K562 (cell line): ENCODE data around the gene MEAF6. TPM values are rescaled to one million over a fixed set of nuclear protein-coding genes. Genes with fewer than 3 reads are reported as not detected.

Source experiments
- ATAC-seq: fragments of 200-7000 bp; cut with Tn5 transposase; 3 replicates; pipeline ENCODE4 v1.9.1; 2020; ENCODE audit warnings: moderate library complexity
- BruUV-seq: library from RNA; stranded (reverse); fragments of 400-500 nt; replicated peaks from 2 replicates; lab custom pipeline; 2021; lab: Mats Ljungman, UMichigan
- CTCF ChIA-PET: fragments of 300-600 bp; formaldehyde crosslinking; extraction: SDS; loops from one replicate; lab custom pipeline; 2021; ENCODE audit warnings: low intra/inter-chr PET ratio; lab: Yijun Ruan, JAX
- POLR2A ChIA-PET: fragments of 300-600, 350-650 bp; sonication (Branson Sonifier 250); formaldehyde crosslinking; extraction: SDS; loops from one replicate; lab custom pipeline; 2021; ENCODE audit warnings: antibody characterized with exemption, inconsistent platforms; lab: Yijun Ruan, JAX
- DNase-seq, 4 experiments: peaks; one replicate each; pipeline versions ENCODE4 v3.0.0 to v3.0.0-alpha.2; 2011 to 2018; ENCODE audit warnings: low spot score in 3 of 4, mixed read lengths in 3 of 4; ENCODE audit errors: extremely low read depth in 1 of 4
- FAIRE-seq: peaks from 2 replicates; lab custom pipeline; 2011; peaks lifted over from hg19 to GRCh38; lab: Jason Lieb, UNC
- H2AFZ ChIP-seq: 2 replicates; pipeline ENCODE4 v1.6.0; 2011; ENCODE audit warnings: low read depth, low read length, control low read depth, inconsistent platforms
- H3K27ac ChIP-seq: fragments of 200-600 bp; 3 replicates; pipeline ENCODE4 v1.8.0; 2011; ENCODE audit warnings: low read depth, mild to moderate bottlenecking, control low read depth, inconsistent platforms, low read length, moderate library complexity, mixed read lengths; ENCODE audit errors: extremely low read depth
- H3K27me3 ChIP-seq, 2 experiments: fragments of 300-600 bp in 1 of 2; 2 replicates in 1 of 2; 3 replicates in 1 of 2; pipeline versions ENCODE4 v1.6.0 to v1.8.0; 2011; ENCODE audit warnings: inconsistent platforms in 2 of 2, low read length in 2 of 2, mild to moderate bottlenecking in 1 of 2, mixed read lengths in 1 of 2, moderate library complexity in 1 of 2; ENCODE audit not compliant: control insufficient read depth in 2 of 2, insufficient read depth in 2 of 2
- H3K36me3 ChIP-seq: fragments of 300-600 bp; 3 replicates; pipeline ENCODE4 v1.8.0; 2011; ENCODE audit warnings: mild to moderate bottlenecking, low read length, inconsistent platforms; ENCODE audit not compliant: control insufficient read depth, insufficient read depth
- H3K4me1 ChIP-seq, 2 experiments: fragments of 200-600 bp in 1 of 2; replicated peaks in 1 of 2; 2 replicates in 1 of 2; 3 replicates in 1 of 2; pipeline versions ENCODE4 v1.5.1 to v1.8.0; 2011; ENCODE audit warnings: inconsistent platforms in 2 of 2, low read length in 2 of 2, mild to moderate bottlenecking in 1 of 2, mixed read lengths in 1 of 2, moderate library complexity in 1 of 2; ENCODE audit not compliant: control insufficient read depth in 2 of 2, insufficient read depth in 2 of 2
- H3K4me2 ChIP-seq: 2 replicates; pipeline ENCODE4 v1.6.1; 2011; ENCODE audit warnings: low read length, control low read depth, inconsistent platforms, mixed read lengths; ENCODE audit not compliant: insufficient read depth
- H3K4me3 ChIP-seq: fragments of 200-600 bp; sonication (generic), shearing (Covaris generic); 2 replicates; pipeline ENCODE4 v1.5.1; 2016; ENCODE audit warnings: control low read depth, inconsistent platforms
- H3K79me2 ChIP-seq: fragments of 200-600 bp; 3 replicates; pipeline ENCODE4 v1.8.0; 2011; ENCODE audit warnings: low read length, inconsistent platforms; ENCODE audit not compliant: control insufficient read depth, insufficient read depth
- H3K9ac ChIP-seq, 2 experiments: 2 replicates each; pipeline versions ENCODE4 v1.6.0 to v1.6.1; 2011; ENCODE audit warnings: low read depth in 2 of 2, low read length in 2 of 2, control low read depth in 1 of 2, inconsistent platforms in 1 of 2, mild to moderate bottlenecking in 1 of 2, mixed read lengths in 1 of 2; ENCODE audit not compliant: insufficient read depth in 1 of 2
- H3K9me1 ChIP-seq: one replicate; pipeline ENCODE4 v1.6.0; 2011; ENCODE audit warnings: inconsistent platforms, mild to moderate bottlenecking, low read length, moderate library complexity; ENCODE audit not compliant: control insufficient read depth, insufficient read depth
- H3K9me3 ChIP-seq: replicated peaks from 2 replicates; pipeline ENCODE4 v1.5.1; 2011; ENCODE audit warnings: low read depth, low read length, inconsistent platforms; ENCODE audit not compliant: control insufficient read depth, insufficient read depth
- H4K20me1 ChIP-seq: replicated peaks from 2 replicates; pipeline ENCODE4 v1.6.1; 2011; ENCODE audit warnings: low read length, inconsistent platforms, mixed read lengths; ENCODE audit not compliant: control insufficient read depth, insufficient read depth
- CREM ChIP-seq: IDR thresholded peaks from 2 replicates; pipeline ENCODE4 v1.6.1; 2014; ENCODE audit warnings: antibody characterized with exemption, low read depth
- CTCF ChIP-seq, 3 experiments: IDR thresholded peaks in 2 of 3; conservative IDR thresholded peaks in 1 of 3; 2 replicates each; pipeline ENCODE4 v1.5.1; 2011 to 2012; ENCODE audit warnings: low read length in 3 of 3, mild to moderate bottlenecking in 3 of 3, control low read depth in 2 of 3, improper control_type of control experiment in 1 of 3, inconsistent platforms in 1 of 3, low read depth in 1 of 3, mixed read lengths in 1 of 3, moderate library complexity in 1 of 3; ENCODE audit not compliant: insufficient read depth in 2 of 3
- GTF2E2 ChIP-seq: fragments of 200-800 bp; sonication (Bioruptor generic); IDR thresholded peaks from 2 replicates; pipeline ENCODE4 v1.6.1; 2016; ENCODE audit warnings: missing genetic modification characterization, missing compliant biosample characterization
- RAD21 ChIP-seq, 2 experiments: fragments of 250-450 bp in 1 of 2; fragments of 450-650 bp in 1 of 2; sonication (Bioruptor Pico) in 1 of 2; formaldehyde crosslinking in 1 of 2; IDR thresholded peaks in 1 of 2; conservative IDR thresholded peaks in 1 of 2; 2 replicates each; pipeline versions ENCODE4 v1.4.0 to v1.8.0; 2020 to 2022; ENCODE audit warnings: mild to moderate bottlenecking in 2 of 2, moderate library complexity in 1 of 2
- REST ChIP-seq, 2 experiments: fragments of 450-650 bp; formaldehyde crosslinking in 1 of 2; IDR thresholded peaks; 2 replicates each; pipeline versions ENCODE4 v1.4.0 to v1.6.1; 2014 to 2020; ENCODE audit warnings: mild to moderate bottlenecking in 2 of 2, borderline replicate concordance in 1 of 2, low read depth in 1 of 2
- WGBS: fragments of 100-300 bp; shearing (Covaris generic); methylation state at CpG from one replicate; pipeline ENCODE4 v1.1.6; 2016; ENCODE audit warnings: low coverage, mixed read lengths; ENCODE audit not compliant: insufficient coverage; ENCODE audit errors: missing lambda C conversion rate; 5-methylcytosine and 5-hydroxymethylcytosine counted together
- in situ Hi-C: fragments of 300-500 bp; cut with MboI; formaldehyde crosslinking; loops from 4 replicates; pipeline ENCODE4 v1.15.0; 2018; ENCODE audit warnings: inconsistent platforms, mixed read lengths
- intact Hi-C: fragments of 100-400 bp; cut with micrococcal nuclease; formaldehyde crosslinking; loops from 2 replicates; pipeline ENCODE4 v1.14.2; 2022
- polyA plus RNA-seq, 8 experiments: library from polyadenylated mRNA; depleted of rRNA in 4 of 8; stranded (reverse) in 5 of 8; unstranded in 3 of 8; fragments of >200 nt; fragmentation: Nextera tagmentation in 2 of 8; fragmentation: Illumina TruSeq in 1 of 8; extraction: Ambion mirVana in 2 of 8; extraction: Trizol in 1 of 8; gene quantifications; 2 replicates each; pipeline versions ENCODE4 v1.2.1 to v1.2.3, GENCODE V29; 2011 to 2014; ENCODE audit warnings: inconsistent platforms in 1 of 8, missing spikeins in 1 of 8
- total RNA-seq, 7 experiments: library from RNA; depleted of rRNA in 6 of 7; stranded (reverse); fragments of >200 nt in 6 of 7; fragmentation: Illumina TruSeq in 2 of 7; extraction: Trizol in 2 of 7; gene quantifications; 2 replicates each; pipeline versions ENCODE4 v1.2.1 to v1.2.3, GENCODE V29; 2011 to 2021; ENCODE audit warnings: low replicate concordance in 1 of 7

The MEAF6 gene
- total and polyA plus RNA-seq, 9 of the 15 experiments (the other 6 are each of a cell fraction or from before 2014, with no cell fraction given), result 55.0 to 151 (median 92.3) TPM

- Histone ChIP-seq H3K4me2 (no peak overlapping the region), H3K36me3 (no peaks in the 10 kb centered on the region), H3K27ac (no peak overlapping the region), H3K27me3 (peaks cover 5 to 16% of the 10 kb centered on the region in 2 experiments; a peak in 4 of 5 replicates), H3K9ac (no peak overlapping the region), H4K20me1 (peaks cover 8% of the 10 kb centered on the region; the same call in 1 of the 2 replicates), H3K9me1 (no peaks in the 10 kb centered on the region), H3K79me2 (no peaks in the 10 kb centered on the region), H3K4me1 (peaks cover 5 to 7% of the 10 kb centered on the region in 2 experiments; a peak in 4 of 5 replicates), H3K4me3 (no peak overlapping the region), H3K9me3 (no peaks in the 10 kb centered on the region), H2AFZ (no peak overlapping the region)
- intact Hi-C loops, result loop anchor here (10.0 kb wide), 1 partner anchor 146 kb away; no protein-coding TSS in a partner anchor
- TF ChIP-seq GTF2E2 (tag) (no peak), CTCF (IDR thresholded peaks at IDR 0.05 in 2 of 3, conservative IDR thresholded peaks at IDR 0.05 in 1 of 3; ENCODE audit: insufficient read depth in 2 of 3, low read depth in 1 of 3, low read length in 3 of 3) (peak; percentile 23 to 51 (median 43); a peak in 5 of 6 replicates), RAD21 (CRISPR knock-in tag; conservative IDR thresholded peaks at IDR 0.05 in 1 of 2, IDR thresholded peaks at IDR 0.05 in 1 of 2) (peak in 1 of 2 experiments; percentile 47; a peak in 2 of 4 replicates), CREM (0 out of 2 replicates have a peak, but pooled peaks have one; percentile 7), REST (IDR thresholded peaks at IDR 0.05; ENCODE audit: borderline replicate concordance) (peak; percentile 31; the same call in 1 of the 2 replicates), REST (CRISPR knock-in tag; IDR thresholded peaks at IDR 0.05; ENCODE audit: low read depth) (no peak)
- FAIRE-seq, result no peak
- BruUV-seq, result no TSS peak
- ChIA-PET POLR2A (interaction anchor here (0.6 to 3.1 kb wide), 5 partner anchors 11 to 916 kb away, joined by 3 to 8 read pairs (median 3); partner anchors contain the start of gene ZC3H12A), CTCF (interaction anchor here (0.7 to 2.2 kb wide), 2 partner anchors 29 to 217 kb away, joined by 5 to 22 read pairs; no protein-coding TSS in a partner anchor)
- 35% methylated on average over 3 of the region's 3 CpGs for WGBS
- in situ Hi-C loops, result loop anchor here (5.0 kb wide), 1 partner anchor 224 kb away; no protein-coding TSS in a partner anchor
- DNase-seq, result peak in 1 of 4 experiments; percentile 34
- ATAC-seq, result peak; percentile 42
Measured at GRCh38 chr1:37458551-37458950, 56.0 kb downstream of the MEAF6 start.
